Measurements from ENCODE around the gene WDR3. TPM values are rescaled to one million over a fixed set of nuclear protein-coding genes. Genes with fewer than 3 reads are reported as not detected.

WDR3 gene
- total and polyA plus RNA-seq, 9 donors: 3.6 to 29.1 (median 20.8) TPM

DNA sequence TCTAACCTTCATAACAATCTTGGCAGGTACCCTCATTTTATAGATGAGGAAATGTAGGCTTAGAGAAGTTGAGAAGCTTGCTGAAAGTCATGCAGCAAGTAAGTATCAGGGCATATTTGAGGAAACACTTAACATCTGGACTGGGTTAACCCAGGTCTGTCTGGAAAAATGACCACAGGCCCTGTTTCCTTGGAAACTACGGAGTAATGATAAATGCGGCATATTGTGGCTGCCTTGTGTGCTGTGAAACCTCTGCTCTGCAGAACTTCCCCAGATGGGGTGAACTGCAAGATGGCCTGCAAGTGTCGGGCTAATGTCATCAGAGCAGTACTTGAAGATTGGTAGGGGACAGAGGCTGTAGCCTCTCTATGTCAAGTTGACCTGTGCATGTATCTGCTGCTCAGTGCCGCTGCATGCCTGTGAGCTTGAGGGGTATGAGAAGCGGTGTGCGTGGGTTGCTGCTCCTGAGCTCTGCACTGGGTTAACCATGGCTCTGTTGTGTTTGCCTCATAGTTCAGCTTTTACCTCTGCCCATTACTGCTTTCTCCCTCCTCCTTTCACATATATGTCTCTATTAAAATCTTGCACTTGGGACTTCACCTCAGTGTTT, 83.1 kb downstream of the WDR3 start:
- Histone ChIP-seq H3K27ac (no peak overlapping the region), H3K4me1 (ENCODE audit: insufficient read depth) (no peaks in the 10 kb centered on the region), H3K4me3 (no peak overlapping the region), H3K9me3 (no peaks in the 10 kb centered on the region), H3K36me3 (no peaks in the 10 kb centered on the region), H3K27me3 (no peaks in the 10 kb centered on the region)
- DNase-seq: no peak
- 75 to 86% (median 76%) methylated on average over 6 of the region's 6 CpGs for WGBS, 3 donors
- intact Hi-C loops (cut with DNase I): no loop called here
- TF ChIP-seq POLR2A (IDR thresholded peaks at IDR 0.05) (no peak), CTCF (IDR thresholded peaks at IDR 0.05) (no peak), EP300 (IDR thresholded peaks at IDR 0.05) (no peak)

GRCh38 chr1:118013336-118013735, 83.8 kb downstream of the WDR3 start:
- TF ChIP-seq EP300 (IDR thresholded peaks at IDR 0.05) (no peak), POLR2A (IDR thresholded peaks at IDR 0.05) (no peak), CTCF (IDR thresholded peaks at IDR 0.05) (no peak)
- DNase-seq: no peak

DNA sequence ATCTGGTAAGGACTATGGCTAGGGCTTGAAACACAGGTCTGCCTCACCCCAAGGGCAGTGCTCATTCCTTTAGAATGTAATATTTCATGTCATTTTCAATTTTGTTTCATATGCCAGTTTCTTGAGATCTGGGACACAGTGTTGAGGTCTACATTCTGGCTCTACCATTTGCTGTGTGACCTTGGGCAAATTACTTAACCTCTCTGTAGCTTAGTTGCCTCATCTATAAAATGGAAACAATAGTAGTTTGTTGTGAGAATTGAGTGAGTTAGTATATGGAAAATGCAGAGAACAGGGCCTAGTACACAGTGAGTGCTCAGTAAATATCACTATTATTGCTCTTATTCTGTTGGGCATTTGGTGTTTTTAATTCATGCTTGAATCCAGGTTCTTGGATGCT, 84.4 kb downstream of the WDR3 start:
- TF ChIP-seq POLR2A (IDR thresholded peaks at IDR 0.05) (no peak), CTCF (IDR thresholded peaks at IDR 0.05) (no peak), EP300 (IDR thresholded peaks at IDR 0.05) (no peak)
- H3K36me3 ChIP-seq: no peaks in the 10 kb centered on the region
- intact Hi-C loops (cut with DNase I): no loop called here
- H3K4me1 ChIP-seq (ENCODE audit: insufficient read depth): no peaks in the 10 kb centered on the region
- H3K27me3 ChIP-seq: no peaks in the 10 kb centered on the region
- no peak overlapping the region for H3K27ac ChIP-seq
- H3K9me3 ChIP-seq: no peaks in the 10 kb centered on the region
- no peak overlapping the region for H3K4me3 ChIP-seq
- no peak for DNase-seq

More at GRCh38 chr1:118013336-118013735, 83.8 kb downstream of the WDR3 start:
- Histone ChIP-seq H3K4me3 (no peak overlapping the region), H3K4me1 (ENCODE audit: insufficient read depth) (no peaks in the 10 kb centered on the region), H3K27me3 (no peaks in the 10 kb centered on the region), H3K9me3 (no peaks in the 10 kb centered on the region), H3K36me3 (no peaks in the 10 kb centered on the region), H3K27ac (no peak overlapping the region)
- 63 to 78% (median 78%) methylated on average over 6 of the region's 6 CpGs for WGBS, 3 donors
- intact Hi-C loops (cut with DNase I): no loop called here

Other genes starting within 250 kb of the WDR3 start
- gene GDAP2, start 118 bp upstream of the WDR3 start, total RNA-seq: 10 to 100 TPM; 12.6 to 29.8 (median 21.2) TPM
- gene GDAP2, start 118 bp upstream of the WDR3 start, polyA plus RNA-seq: 10 to 100 TPM in 1 of 2 donors, 1 to 10 TPM in 1; 2.4 to 12.2 TPM